Pancreas (tissue), 10 donors: Measurements from ENCODE around the gene MSI2. TPM values are rescaled to one million over a fixed set of nuclear protein-coding genes. Genes with fewer than 3 reads are reported as not detected.
A peak's percentile ranks its signal among the peaks of the same experiment; 100 is the strongest.

Experiments
- ATAC-seq, 4 donors: fragments of 200-7000 bp; cut with Tn5 transposase; one replicate each; pipeline versions ENCODE4 v1.8.0 to v1.9.1; 2020; ENCODE audit warnings: mild to moderate bottlenecking in 4 of 4, moderate library complexity in 4 of 4
- DNase-seq, 6 donors: peaks; one replicate each; pipeline ENCODE4 v3.0.0-alpha.2; 2020
- FAIRE-seq: peaks from 2 replicates; lab custom pipeline; 2012; peaks lifted over from hg19 to GRCh38; lab: Jason Lieb, UNC
- H3K27ac ChIP-seq, 4 donors: fragments of 200-600 bp; sonication (generic); 1 replicate in 3 of 4; 2 replicates in 1 of 4; pipeline versions ENCODE4 v1.5.0 to v1.8.0; 2020
- H3K27me3 ChIP-seq, 4 donors: fragments of 200-600 bp; one replicate each; pipeline ENCODE4 v1.8.0; 2021
- H3K36me3 ChIP-seq, 3 donors: fragments of 200-600 bp; sonication (generic) in 1 of 3; one replicate each; pipeline versions ENCODE4 v1.5.0 to v1.8.0; 2020 to 2021
- H3K4me1 ChIP-seq, 3 donors: fragments of 200-600 bp; one replicate each; pipeline ENCODE4 v1.8.0; 2021
- H3K4me3 ChIP-seq, 4 donors: fragments of 200-600 bp; sonication (generic) in 2 of 4; one replicate each; pipeline versions ENCODE4 v1.5.0 to v1.8.0; 2020 to 2021
- H3K9me3 ChIP-seq, 4 donors: fragments of 200-600 bp; one replicate each; pipeline ENCODE4 v1.8.0; 2021
- CTCF ChIP-seq, 4 donors: fragments of 200-600 bp; sonication (generic) in 3 of 4; IDR thresholded peaks; one replicate each; pipeline versions ENCODE4 v1.5.0 to v1.8.0; 2021; ENCODE audit warnings: antibody characterized with exemption in 4 of 4
- WGBS, 2 donors: extraction: QIAGEN DNeasy Blood & Tissue Kit; methylation state at CpG; one replicate each; pipeline ENCODE4 v1.1.7; 2013; 5-methylcytosine and 5-hydroxymethylcytosine counted together
- intact Hi-C, 3 donors: fragments of 100-400 bp; cut with DNase I; formaldehyde crosslinking; loops; one replicate each; pipeline versions ENCODE4 v1.11.1 to v1.14.2; 2022
- polyA plus RNA-seq, 2 donors: library from polyadenylated mRNA; stranded (reverse); fragments of 200-250 nt; gene quantifications; one replicate each; pipeline ENCODE4 v1.2.3, GENCODE V29; 2013
- total RNA-seq, 6 donors: library from RNA; stranded (reverse); fragmentation: NEBNext Ultra II Directional in 4 of 6; extraction: Animal tissue kit (Norgen Biotek cat#: 25700) in 4 of 6; gene quantifications; one replicate each; pipeline versions ENCODE4 v1.2.1 to v1.2.4, GENCODE V29; 2021 to 2023
- donor health status: healthy with polysubstance abuse.
- donor health status: DM: no; HTN: no; CAD: no; lungs with moderate emphysema.
- donor health status: DM: no; HTN: no; CAD: no.
- donor health status: control.
- donor health status: control.
- donor health status: Bipolar disorder and iron deficiency.
- donor health status: DM: yes; HTN: yes; CAD: no.
- donor health status: DM: no; HTN: no; CAD: no.
- donor health status: DM: no; HTN: no; CAD: no.
- donor health status: DM: yes; HTN: yes; CAD: no.

MSI2 gene
- total and polyA plus RNA-seq, 8 donors = 10.4 to 48.9 (median 30.1) TPM

- FAIRE-seq (no peak), DNase-seq (no peak)
Observed at GRCh38 chr17:57257195-57257894, 1.0 kb downstream of the MSI2 start.

GRCh38 chr17:57257895-57258851, 1.9 kb downstream of the MSI2 start:
- intact Hi-C loops = no loop called here
- peaks cover 0 to 5% (median 5%) of the 10 kb centered on the region in 3 donors for H3K36me3 ChIP-seq
- FAIRE-seq = no peak
- TF ChIP-seq CTCF (IDR thresholded peaks at IDR 0.05) = no peak
- no peaks in the 10 kb centered on the region for H3K27me3 ChIP-seq
- no peaks in the 10 kb centered on the region for H3K9me3 ChIP-seq
- peak in 1 of 6 donors; percentile 25 for DNase-seq
- H3K4me1 ChIP-seq = no peaks in the 10 kb centered on the region
- ATAC-seq = peak in 2 of 4 donors; percentile 7 to 8
- H3K27ac ChIP-seq = peak overlapping the region in 1 of 4 donors; percentile 30
- WGBS, 2 donors = 8 to 12% methylated on average over 20 of the region's 20 CpGs
- H3K4me3 ChIP-seq = peak overlapping the region; percentile 16 to 79 (median 71)

More at GRCh38 chr17:57257195-57257894, 1.0 kb downstream of the MSI2 start:
- no peak for ATAC-seq
- 0 to 1% methylated on average over 19 of the region's 19 CpGs for WGBS, 2 donors
- Histone ChIP-seq H3K27me3 (no peaks in the 10 kb centered on the region), H3K4me1 (no peaks in the 10 kb centered on the region), H3K9me3 (no peaks in the 10 kb centered on the region), H3K4me3 (peak overlapping the region; percentile 68 to 82 (median 76)), H3K27ac (peak overlapping the region in 3 of 4 donors; percentile 65 to 90 (median 88)), H3K36me3 (peaks cover 0 to 4% (median 0%) of the 10 kb centered on the region in 3 donors)
- TF ChIP-seq CTCF (IDR thresholded peaks at IDR 0.05) = no peak
- intact Hi-C loops = no loop called here

GRCh38 chr17:57259306-57259705, 3.0 kb downstream of the MSI2 start:
- Histone ChIP-seq H3K9me3 (no peaks in the 10 kb centered on the region), H3K36me3 (peaks cover 0 to 5% (median 5%) of the 10 kb centered on the region in 3 donors), H3K27me3 (no peaks in the 10 kb centered on the region), H3K4me3 (no peak overlapping the region), H3K27ac (no peak overlapping the region), H3K4me1 (no peaks in the 10 kb centered on the region)
- TF ChIP-seq CTCF (IDR thresholded peaks at IDR 0.05) = no peak
- no peak for DNase-seq
- no peak for ATAC-seq
- intact Hi-C loops = no loop called here
- 59 to 64% methylated on average over 3 of the region's 3 CpGs for WGBS, 2 donors
- FAIRE-seq = no peak

GRCh38 chr17:57259817-57260216, 3.5 kb downstream of the MSI2 start:
- DNase-seq = no peak
- Histone ChIP-seq H3K27me3 (no peaks in the 10 kb centered on the region), H3K4me1 (no peaks in the 10 kb centered on the region), H3K27ac (no peak overlapping the region), H3K4me3 (peak overlapping the region in 1 of 4 donors; percentile 9), H3K9me3 (no peaks in the 10 kb centered on the region), H3K36me3 (peaks cover 0 to 5% (median 5%) of the 10 kb centered on the region in 3 donors)
- no peak for TF ChIP-seq CTCF (IDR thresholded peaks at IDR 0.05)
- no peak for ATAC-seq
- no peak for FAIRE-seq
- intact Hi-C loops = no loop called here
- 57 to 64% methylated on average over 4 of the region's 4 CpGs for WGBS, 2 donors
